K562 (cell line): ENCODE results near the gene UBR3. TPM values are rescaled to one million over a fixed set of nuclear protein-coding genes. Genes with fewer than 3 reads are reported as not detected.

Experiments
- AFF1 ChIP-seq, 2 experiments: fragments of 450-650 bp; IDR thresholded peaks; 2 replicates each; pipeline ENCODE4 v1.6.1; 2018; ENCODE audit warnings: mild to moderate bottlenecking in 2 of 2, low read depth in 1 of 2; ENCODE audit not compliant: partially characterized antibody in 2 of 2
- BCOR ChIP-seq: fragments of 450-650 bp; IDR thresholded peaks from 2 replicates; pipeline ENCODE4 v1.6.1; 2016
- BDP1 ChIP-seq: IDR thresholded peaks from 3 replicates; pipeline ENCODE4 v1.6.1; 2011; ENCODE audit not compliant: insufficient read length, insufficient read depth
- BRF1 ChIP-seq: IDR thresholded peaks from 3 replicates; pipeline ENCODE4 v1.6.1; 2011; ENCODE audit warnings: borderline replicate concordance, mild to moderate bottlenecking; ENCODE audit not compliant: insufficient read length; ENCODE audit errors: extremely low read depth
- CBX2 ChIP-seq: fragments of 200-600 bp; sonication (generic); IDR thresholded peaks from one replicate; pipeline ENCODE4 v1.6.1; 2012; ENCODE audit warnings: mild to moderate bottlenecking, low read length, inconsistent platforms; ENCODE audit not compliant: insufficient read depth, poor library complexity, severe bottlenecking
- E2F5 ChIP-seq: sonication (generic); formaldehyde crosslinking; IDR thresholded peaks from 2 replicates; pipeline ENCODE4 v1.8.0; 2022; ENCODE audit warnings: mild to moderate bottlenecking, missing genetic modification reagents
- HDAC8 ChIP-seq: fragments of 450-650 bp; IDR thresholded peaks from 2 replicates; pipeline ENCODE4 v1.6.1; 2016; ENCODE audit warnings: mild to moderate bottlenecking, missing genetic modification characterization, moderate library complexity, missing compliant biosample characterization
- NFE2L1 ChIP-seq: fragments of 450-650 bp; IDR thresholded peaks from 2 replicates; pipeline ENCODE4 v1.6.1; 2016; ENCODE audit warnings: missing genetic modification characterization, low read depth, mild to moderate bottlenecking, missing compliant biosample characterization, moderate library complexity, borderline replicate concordance
- NR0B1 ChIP-seq: fragments of 450-650 bp; IDR thresholded peaks from one replicate; pipeline ENCODE4 v1.6.1; 2018; ENCODE audit warnings: mild to moderate bottlenecking, moderate library complexity; ENCODE audit not compliant: partially characterized antibody
- TFAP4 ChIP-seq: sonication (generic); formaldehyde crosslinking; IDR thresholded peaks from 2 replicates; pipeline ENCODE4 v1.8.0; 2022; ENCODE audit warnings: missing genetic modification reagents, mild to moderate bottlenecking, moderate library complexity, borderline replicate concordance
- ZNF143 ChIP-seq: sonication (generic); formaldehyde crosslinking; IDR thresholded peaks from 2 replicates; pipeline ENCODE4 v1.9.0; 2022; ENCODE audit warnings: mild to moderate bottlenecking, missing genetic modification reagents
- ZNF280A ChIP-seq: fragments of 450-650 bp; IDR thresholded peaks from 2 replicates; pipeline ENCODE4 v1.6.1; 2018; ENCODE audit warnings: mild to moderate bottlenecking, low read depth; ENCODE audit not compliant: partially characterized antibody
- ZNF408 ChIP-seq: fragments of 250-450 bp; sonication (Bioruptor Pico); IDR thresholded peaks from 2 replicates; pipeline ENCODE4 v1.4.0; 2020; ENCODE audit warnings: low read depth, mild to moderate bottlenecking, moderate library complexity
- ZNF512 ChIP-seq: IDR thresholded peaks from 2 replicates; pipeline ENCODE4 v1.6.1; 2016; ENCODE audit warnings: missing genetic modification characterization, missing compliant biosample characterization
- polyA plus RNA-seq, 8 experiments: library from polyadenylated mRNA; depleted of rRNA in 4 of 8; stranded (reverse) in 5 of 8; unstranded in 3 of 8; fragments of >200 nt; fragmentation: Nextera tagmentation in 2 of 8; fragmentation: Illumina TruSeq in 1 of 8; extraction: Ambion mirVana in 2 of 8; extraction: Trizol in 1 of 8; gene quantifications; 2 replicates each; pipeline versions ENCODE4 v1.2.1 to v1.2.3, GENCODE V29; 2011 to 2014; ENCODE audit warnings: inconsistent platforms in 1 of 8, missing spikeins in 1 of 8
- total RNA-seq, 7 experiments: library from RNA; depleted of rRNA in 6 of 7; stranded (reverse); fragments of >200 nt in 6 of 7; fragmentation: Illumina TruSeq in 2 of 7; extraction: Trizol in 2 of 7; gene quantifications; 2 replicates each; pipeline versions ENCODE4 v1.2.1 to v1.2.3, GENCODE V29; 2011 to 2021; ENCODE audit warnings: low replicate concordance in 1 of 7

The UBR3 gene
- total and polyA plus RNA-seq, 9 of the 15 experiments (the other 6 are each of a cell fraction or from before 2014, with no cell fraction given), result 14.4 to 63.5 (median 40.4) TPM

GRCh38 chr2:170063456-170064235 is 236.4 kb downstream of the UBR3 start (continued):
- TF ChIP-seq AFF1 (IDR thresholded peaks at IDR 0.05; ENCODE audit: low read depth in 1 of 2, partially characterized antibody in 2 of 2) (no peak), ZNF143 (no peak), BDP1 (peak; percentile 10), ZNF408 (CRISPR knock-in tag) (no peak), BRF1 (no peak), E2F5 (CRISPR knock-in tag) (no peak), TFAP4 (CRISPR knock-in tag) (no peak), ZNF280A (no peak), CBX2 (no peak), NFE2L1 (tag) (no peak), NR0B1 (no peak), HDAC8 (no peak), BCOR (no peak), ZNF512 (no peak)
